GM15510 (cell line): ENCODE measurements around the gene SLAMF6.

Source experiments
- POLR2A ChIP-seq: IDR thresholded peaks from 3 replicates; pipeline ENCODE4 v1.6.1; 2011; ENCODE audit warnings: borderline replicate concordance; ENCODE audit not compliant: insufficient read length; ENCODE audit errors: extremely low read depth

The SLAMF6 gene

DNA sequence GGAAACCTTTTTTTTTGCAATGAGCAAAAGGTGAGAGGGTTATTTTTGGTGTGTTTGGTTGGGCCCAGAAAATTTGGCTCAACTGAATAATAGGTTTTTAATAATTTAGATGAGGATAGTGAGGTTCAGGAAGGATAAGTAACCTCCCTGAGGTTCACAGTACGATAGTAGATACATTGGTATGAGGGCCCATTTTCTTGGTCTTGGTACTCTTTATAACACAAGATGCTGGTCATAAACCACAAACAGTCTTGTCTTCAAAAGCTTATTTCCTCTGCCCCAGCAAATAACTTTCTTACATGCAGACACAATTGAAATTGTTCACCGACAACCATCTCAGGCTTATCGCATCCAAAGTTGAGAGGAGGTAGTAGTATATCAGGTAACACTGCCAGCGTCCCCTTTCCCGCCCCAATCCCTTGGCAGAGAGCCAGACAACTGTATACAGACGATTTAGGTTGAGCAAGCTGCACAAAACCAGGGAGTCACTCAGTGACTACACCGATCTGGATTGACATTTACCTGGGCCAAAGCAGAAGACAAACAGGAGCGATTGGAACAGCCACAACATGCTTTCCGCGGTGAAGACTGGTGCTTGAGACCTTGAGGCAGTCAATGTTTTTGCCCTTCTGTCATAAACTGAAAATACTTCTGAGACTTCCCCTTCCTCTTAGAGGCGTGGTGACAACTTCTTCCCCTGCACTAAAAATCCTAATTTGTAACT, at the start of gene SLAMF6:
Gene SLAMF6 (minus strand): TSS at position 634 of the 724 bp plus-strand sequence. CDS start 63 bp downstream, at position 571.
- TF ChIP-seq POLR2A = peak; percentile 75

DNA sequence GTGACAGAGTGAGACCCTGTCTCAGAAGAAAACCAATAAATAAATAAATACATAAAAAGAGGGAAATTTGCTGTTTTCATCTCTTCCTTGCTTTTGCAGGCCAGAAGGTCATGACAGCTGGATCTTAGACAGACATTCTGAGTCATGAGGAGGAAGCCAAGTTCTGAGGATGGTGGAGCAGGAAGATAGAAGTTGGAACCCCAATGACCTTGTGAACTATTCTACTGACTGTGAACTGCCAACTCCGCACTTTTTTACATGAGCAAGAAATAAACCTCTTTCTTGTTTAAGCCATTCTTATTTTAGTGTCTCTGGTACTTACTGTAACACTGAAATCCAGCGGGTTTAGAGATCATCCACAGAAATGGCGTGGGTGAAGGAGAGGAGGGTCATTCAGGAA, 47.8 kb upstream of the SLAMF6 start:
- no peak for TF ChIP-seq POLR2A

DNA sequence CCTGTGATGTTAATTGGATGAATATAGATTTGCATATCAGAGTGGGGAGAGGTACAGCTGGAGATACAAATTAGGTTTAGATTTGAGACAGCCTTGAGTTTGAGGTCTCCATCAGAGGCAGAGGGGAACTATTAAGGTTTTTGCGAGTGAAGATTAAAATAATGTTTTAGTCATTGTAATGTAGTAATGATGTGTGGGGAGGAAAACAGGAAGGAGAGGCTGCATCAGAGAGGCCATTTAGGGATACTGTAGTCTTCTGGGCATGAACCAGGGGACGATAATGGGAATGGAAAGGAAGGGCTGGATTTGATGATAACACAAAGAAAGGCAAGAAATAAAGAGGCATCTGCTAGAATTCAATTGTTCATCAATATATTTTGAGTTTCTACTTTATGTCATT, 46.8 kb upstream of the SLAMF6 start:
- TF ChIP-seq POLR2A = no peak

DNA sequence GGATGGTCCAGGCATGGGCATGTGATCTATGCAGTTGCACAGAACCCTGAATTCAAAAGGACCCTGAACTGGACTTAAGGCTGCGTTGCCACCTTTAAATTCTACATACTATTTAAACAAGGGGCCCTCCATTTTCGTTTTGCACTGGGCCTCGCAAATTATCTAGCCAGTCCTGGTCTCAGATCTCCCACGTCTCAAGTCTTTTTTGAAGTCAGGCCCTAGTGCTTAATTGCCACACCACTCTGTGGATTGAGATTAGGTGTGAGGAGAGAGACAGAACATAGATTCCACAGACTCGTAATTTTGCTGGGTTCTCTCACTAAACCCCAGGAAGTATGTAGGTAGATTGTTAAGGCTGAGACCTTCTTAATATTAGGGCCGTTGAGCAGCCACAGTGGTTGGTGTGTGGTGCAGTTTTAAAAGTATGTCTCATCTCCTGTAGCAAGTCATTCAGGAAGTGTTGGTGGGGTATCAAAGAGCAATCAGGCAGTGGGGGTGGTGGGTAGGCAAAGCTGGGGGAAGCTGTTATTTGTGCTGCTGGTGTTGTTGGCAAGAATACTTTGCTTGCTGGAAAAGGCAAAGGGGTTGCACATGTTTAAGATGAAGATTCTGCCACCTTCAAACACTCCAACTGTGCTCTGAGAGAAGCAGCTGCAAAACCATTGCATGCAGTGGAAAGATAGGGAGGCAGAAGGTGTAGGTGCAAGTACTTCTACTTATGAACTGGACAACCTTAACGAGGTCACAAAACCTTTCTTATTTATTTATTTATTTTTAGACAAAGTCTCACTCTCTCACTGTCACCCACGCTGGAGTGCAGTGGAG, 45.0 kb upstream of the SLAMF6 start:
- TF ChIP-seq POLR2A = no peak

DNA sequence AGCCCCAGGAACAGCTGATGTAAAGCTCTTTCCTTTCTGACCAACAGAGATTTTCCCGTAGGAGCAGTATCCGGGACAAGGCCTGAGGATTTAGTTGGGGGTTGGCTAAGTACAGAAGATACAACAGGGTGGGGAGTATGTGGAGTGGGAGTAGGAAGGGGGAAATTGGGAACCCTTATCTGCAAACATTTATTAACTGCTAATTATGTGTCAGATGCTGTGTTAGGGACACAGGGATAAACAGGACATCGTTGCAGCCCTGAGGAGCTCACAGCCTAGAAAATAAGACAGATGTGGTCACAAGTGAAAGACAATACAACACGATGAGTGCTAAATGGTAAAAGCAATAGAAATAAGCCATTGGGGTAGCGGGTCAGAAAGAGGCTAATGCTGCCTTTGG, 44.3 kb upstream of the SLAMF6 start:
- no peak for TF ChIP-seq POLR2A

DNA sequence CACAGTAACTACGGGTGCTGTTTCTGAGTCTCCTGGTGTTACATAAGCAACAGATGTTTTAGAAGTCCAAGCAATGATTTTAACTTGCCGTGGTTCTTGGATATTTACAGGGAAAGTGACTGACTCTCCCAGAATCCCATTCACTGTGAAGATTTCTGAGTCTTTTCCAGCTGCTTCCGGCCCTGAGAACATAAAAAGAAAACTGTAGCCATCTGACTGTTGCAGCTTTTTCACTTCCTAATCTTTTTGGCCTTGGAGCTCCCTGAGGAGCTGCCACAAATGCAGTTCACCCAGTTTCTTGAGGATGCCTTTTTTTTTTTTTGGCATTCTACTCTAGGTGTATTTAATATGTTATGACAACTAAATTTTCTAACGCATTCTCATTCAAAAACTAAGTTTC, 42.5 kb upstream of the SLAMF6 start:
- TF ChIP-seq POLR2A = no peak

DNA sequence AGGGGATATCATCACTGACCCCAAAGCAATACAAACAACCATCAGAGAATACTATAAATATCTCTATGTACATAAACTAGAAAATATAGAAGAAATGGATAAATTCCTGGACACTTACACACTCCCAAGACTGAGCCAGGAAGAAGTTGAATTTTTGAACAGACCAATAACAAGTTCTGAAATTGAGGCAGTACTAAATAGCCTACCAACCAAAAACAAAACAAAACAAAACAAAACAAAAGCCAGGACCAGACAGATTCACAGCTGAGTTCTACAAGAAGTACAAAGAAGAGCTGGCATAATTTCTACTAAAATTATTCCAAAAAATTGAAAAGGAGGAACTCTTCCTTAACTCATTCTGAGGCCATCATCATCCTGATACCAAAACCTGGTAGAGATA, 37.8 kb upstream of the SLAMF6 start:
- TF ChIP-seq POLR2A = no peak

DNA sequence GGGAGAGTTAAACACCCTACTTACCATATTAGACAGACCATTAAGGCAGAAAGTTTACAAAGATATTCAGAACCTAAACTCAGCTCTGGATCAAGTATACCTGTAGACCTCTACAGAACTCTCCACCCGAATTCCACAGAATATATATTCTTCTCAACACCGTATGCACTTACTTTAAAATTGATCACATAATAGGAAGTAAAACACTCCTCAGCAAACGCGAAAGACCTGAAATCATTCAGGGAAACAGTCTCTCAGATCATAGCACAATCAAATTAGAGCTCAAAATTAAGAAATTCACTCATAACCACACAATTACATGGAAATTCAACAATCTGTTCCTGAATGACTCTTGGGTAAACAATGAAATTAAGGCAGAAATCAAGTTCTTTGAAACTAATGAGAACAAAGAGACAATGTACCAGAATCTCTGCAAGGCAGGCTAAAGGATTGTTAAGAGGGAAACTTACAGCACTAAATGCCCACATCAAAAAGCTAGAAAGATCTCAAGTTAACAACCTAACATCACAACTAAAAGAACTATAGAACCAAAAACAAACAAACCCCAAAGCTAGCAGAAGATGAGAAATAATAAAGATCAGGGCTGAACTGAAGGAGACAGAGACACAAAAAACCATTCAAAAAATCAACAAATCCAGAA, 37.1 kb upstream of the SLAMF6 start:
- TF ChIP-seq POLR2A = no peak

DNA sequence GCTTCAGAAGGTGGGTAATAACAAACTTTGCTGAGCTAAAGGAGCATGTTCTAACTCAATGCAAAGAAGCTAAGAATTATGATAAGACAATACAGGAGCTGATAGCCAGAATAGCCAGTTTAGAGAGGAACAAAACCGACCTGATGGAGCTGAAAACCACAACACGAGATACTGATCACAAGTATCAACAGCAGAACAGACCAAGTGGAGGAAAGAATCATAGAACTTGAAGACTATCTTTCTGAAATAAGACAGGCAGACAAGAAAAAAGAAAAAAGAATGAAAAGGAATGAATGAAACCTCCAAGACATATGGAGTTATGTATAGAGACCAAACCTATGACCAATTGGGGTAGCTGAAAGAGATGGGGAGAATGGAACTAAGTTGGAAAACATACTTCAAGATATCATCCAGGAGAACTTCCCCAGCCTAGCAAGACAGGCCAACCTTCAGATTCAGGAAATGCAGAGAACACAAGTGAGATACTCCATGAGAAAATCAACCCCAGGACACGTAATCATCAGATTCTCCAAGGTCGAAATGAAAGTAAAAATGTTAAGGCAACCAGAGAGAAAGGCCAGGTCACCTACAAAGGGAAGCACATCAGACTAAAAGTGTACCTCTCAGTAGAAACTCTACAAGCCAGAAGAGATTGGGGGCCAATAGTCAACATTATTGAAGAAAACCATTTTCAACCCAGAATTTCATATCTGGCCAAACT, 35.8 kb upstream of the SLAMF6 start:
- TF ChIP-seq POLR2A = no peak

DNA sequence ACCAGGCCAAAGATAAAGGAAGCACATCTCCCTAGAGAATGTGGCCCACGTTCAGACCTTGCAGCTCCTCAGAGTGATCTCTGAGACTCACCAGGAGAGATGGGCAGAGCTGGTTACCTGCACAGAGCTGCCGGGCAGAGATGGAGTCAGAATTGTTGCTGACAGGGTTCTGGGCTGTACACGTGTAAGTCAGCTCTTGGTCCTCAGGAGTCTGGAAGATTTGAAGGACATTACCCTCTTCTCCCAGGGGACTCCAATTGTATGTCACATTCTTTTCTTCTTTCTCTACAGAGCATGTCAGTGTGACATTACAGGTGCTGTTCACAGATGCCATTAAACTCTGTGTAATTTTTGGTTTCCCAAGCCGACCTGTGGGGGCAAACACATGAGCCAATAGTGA, 30.7 kb upstream of the SLAMF6 start:
- no peak for TF ChIP-seq POLR2A

DNA sequence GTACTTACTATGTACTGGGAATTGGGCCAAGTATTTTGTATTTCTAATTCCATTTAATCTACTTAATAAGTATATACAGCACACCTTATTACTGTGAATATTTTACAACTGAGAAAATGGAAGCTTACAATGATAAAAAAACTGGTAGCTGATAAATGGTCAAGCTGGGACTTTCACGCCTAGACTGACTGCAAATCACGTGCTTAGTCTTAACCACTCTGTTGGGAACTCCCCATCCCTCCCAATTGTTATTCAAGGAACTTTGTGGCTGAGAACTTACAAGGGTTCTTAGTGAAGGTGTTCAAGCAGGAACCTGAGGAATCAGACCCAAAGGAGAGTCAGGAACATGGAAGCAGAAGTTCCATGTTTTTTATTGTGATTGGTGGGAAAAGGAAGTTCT, 29.4 kb upstream of the SLAMF6 start:
- no peak for TF ChIP-seq POLR2A

DNA sequence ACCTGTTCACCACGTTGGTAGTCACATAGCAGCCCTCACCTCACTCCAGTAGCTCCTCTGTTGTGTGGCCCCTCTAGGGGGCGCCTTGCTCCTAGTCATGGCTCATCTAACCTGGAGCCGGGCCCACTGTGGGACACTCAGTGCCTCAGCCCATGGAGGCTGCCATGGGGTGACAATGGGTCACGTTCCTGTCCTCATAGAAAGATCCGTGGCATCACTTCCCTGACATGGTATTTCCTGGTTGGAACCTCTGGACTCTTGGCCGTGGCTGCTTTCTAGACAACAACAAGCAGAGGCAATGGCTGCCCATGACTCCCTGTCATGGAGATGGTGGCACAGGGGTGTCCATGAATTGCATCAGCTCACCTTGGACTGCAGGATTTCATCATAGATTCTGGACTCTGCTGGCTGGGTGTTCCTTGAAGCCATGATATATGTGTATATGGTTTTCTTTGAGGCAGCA, 27.5 kb upstream of the SLAMF6 start:
- TF ChIP-seq POLR2A = no peak

DNA sequence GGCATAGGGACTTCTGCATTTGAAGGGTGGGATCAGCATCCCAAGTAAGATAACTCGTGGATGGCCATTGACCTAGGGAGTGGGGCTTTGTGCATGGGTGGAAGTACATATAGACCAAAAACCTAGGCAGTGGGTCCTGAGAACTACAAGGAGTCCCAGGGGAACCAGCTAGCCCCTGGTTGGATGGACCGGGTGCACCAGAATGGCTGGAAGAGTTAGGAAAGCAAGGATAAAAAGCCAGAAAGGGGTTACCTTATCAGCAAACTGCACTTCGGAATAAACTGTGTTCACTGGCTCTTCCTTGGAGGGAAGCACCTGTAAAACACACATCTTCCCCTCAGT, 26.6 kb upstream of the SLAMF6 start:
- TF ChIP-seq POLR2A = no peak

DNA sequence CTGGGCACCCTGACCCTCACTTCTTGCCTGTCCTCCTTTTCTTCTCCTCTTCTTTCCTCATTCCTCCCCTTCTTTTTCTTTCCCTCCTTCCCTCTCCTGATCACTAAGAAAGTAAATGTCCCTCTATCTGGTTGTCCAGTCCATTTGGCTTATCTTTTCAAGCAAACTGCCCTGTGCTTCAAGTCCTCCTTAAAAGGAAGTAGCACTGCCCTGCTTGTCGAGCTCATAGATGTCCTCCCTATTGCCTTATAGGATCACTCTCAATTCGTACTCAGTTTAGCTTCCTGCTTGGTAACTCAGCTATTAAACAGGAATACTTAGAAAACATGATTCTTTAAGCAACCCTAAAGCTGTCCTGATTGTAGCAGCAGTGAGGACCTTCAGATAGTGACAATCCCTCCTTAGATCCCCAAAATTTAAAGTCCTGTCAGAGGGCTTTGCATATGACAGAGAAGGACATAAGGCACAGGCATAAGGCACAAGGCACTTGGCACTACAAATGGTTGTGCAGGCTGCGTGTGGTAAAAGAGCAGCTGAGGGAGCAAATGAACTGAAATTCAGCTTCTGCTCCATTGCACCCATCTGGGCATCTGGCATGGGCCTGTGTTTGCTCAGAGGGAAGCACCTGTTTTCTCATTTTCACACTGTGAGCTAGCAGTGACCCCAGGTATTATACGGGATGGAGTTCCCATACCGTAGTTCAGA, 26.1 kb upstream of the SLAMF6 start:
- peak; percentile 12 for TF ChIP-seq POLR2A
